ENCODE measurements around the gene STX8.
"Not testable (repeated sequence)": the region's sequence is repeated elsewhere in the genome, so short reads cannot be mapped to it uniquely, and the experiment has no call there.

The STX8 gene, protein sequence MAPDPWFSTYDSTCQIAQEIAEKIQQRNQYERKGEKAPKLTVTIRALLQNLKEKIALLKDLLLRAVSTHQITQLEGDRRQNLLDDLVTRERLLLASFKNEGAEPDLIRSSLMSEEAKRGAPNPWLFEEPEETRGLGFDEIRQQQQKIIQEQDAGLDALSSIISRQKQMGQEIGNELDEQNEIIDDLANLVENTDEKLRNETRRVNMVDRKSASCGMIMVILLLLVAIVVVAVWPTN

DNA sequence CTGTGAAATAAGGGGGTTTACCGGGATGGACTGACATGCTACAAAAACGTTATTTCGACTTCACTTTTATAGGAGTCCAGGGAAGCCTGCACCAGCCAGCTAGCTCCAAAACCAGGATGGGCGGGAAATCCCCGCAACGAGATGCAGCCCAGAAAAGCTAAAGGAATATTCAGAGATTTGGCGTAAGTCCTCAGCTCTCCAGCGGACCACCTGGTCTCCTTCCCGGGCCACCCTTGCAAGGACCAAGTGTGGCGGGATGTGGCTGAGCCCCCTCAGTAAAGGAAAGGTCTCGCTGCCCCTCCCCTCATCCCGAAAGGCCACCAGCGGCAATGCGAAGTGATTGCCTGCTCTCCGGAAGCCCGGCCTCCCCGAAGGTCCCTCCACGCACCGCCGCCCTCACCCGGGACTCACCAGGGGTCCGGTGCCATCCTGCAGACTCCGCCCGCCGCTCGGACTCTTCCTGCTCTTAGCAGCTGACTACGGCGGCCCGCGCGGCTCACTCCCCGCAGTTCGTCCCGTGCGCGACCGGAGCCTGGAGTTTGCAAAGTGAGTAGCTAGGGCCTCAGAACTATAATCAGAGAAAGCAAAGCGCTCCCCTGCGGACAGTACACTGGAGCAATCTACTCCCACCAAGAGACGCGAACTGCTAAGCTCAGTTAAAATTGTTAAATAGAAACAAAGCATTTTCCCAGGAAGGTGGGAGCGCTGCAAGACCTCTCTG is at the start of gene STX8:
TSS of gene STX8 (minus strand) at position 440 of the 721 bp plus-strand sequence. CDS start at position 428, 12 bp downstream.
- peak; percentile 82 for DNase-seq

DNA sequence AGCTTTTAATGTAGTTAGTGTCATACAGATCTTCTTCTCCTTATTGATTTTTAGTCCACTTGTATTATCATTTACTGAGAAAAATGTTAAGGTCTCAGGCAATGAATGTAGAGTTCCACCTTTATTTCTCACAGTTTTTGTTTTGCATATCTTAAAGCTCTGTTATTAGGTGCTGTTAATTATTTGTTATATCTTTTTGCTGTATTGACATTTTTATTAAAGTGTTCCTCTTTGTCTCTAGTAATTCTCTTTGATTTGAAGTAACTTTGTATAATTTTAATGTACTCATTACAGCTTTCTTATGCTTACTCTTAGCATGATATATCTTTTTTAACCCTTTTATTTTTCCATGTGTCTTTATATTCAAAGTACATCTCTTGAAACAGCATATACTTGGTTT is 47.3 kb upstream of the STX8 start:
- DNase-seq: no peak

DNA sequence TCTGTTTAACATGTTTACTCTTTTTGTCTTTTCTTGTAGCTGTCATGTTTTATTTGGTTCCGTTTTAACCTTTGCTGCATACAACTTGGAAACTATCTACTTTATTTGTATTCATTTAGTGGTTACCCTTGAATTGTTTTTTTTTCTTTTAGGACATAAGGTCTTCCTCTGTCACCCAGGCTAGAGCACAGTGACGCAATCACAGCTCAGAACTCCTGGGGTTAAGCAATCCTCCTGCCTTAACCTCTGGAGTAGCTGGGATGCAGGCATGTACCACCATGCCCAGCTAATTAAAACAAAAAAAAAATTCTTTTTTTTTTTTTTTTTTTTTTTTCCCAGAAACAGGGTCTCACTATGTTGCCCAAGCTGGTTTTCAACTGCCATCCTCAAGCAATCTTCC is 39.9 kb upstream of the STX8 start:
- no peak for DNase-seq

DNA sequence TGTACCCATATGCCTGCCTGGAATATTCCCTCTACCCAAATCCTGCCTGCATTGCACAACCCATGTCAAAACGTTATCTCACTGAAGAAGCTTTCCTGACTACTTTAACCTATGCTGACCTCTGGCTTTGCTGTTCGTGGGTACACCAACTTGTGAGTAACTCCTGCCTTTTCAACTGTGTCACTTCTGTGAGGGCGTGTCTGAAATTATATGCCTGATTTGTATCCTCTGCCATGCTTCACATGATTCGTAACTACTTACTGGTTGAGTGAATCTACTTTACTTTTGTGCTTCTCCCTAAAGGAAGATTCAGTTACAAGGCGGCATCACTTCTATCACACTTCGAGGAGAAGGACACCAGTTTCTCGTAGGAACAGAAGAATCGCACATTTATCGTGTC is 36.4 kb upstream of the STX8 start:
- DNase-seq: no peak

DNA sequence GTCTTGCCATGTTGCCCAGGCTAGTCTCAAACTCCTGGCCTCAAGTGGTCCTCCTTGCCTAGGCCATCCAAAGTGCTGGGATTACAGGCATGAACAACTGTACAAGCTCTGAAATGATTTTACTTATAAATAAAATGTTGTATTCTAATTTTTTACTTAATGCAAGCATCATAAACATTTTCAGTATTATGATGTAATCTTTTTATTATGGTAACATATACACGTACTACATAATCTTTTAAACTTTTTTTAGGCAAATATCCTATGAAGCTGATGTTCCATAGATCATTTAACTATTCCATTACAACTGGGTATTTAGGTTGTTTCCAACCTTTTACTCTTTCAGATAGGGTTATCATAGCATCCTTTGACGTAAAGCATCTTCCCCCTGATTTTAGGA is 35.9 kb upstream of the STX8 start:
- no peak for DNase-seq

DNA sequence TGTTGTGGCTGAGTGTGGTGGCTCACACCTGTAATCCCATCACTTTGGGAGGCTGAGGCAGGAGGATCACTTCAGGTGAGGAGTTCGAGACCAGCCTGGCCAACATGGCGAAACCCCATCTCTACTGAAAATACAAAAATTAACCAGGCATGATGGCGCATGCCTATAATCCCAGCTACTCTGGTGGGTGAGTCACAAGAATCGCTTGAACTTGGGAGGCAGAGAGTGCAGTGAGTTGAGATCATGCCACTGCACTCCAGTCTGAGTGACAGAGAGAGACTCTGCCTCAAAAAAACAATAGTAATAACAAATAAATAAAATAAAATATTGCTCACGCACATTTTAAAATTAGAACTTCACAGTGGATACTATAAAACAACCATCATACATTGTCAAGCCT is 31.4 kb upstream of the STX8 start:
- not testable (repeated sequence) for DNase-seq

DNA sequence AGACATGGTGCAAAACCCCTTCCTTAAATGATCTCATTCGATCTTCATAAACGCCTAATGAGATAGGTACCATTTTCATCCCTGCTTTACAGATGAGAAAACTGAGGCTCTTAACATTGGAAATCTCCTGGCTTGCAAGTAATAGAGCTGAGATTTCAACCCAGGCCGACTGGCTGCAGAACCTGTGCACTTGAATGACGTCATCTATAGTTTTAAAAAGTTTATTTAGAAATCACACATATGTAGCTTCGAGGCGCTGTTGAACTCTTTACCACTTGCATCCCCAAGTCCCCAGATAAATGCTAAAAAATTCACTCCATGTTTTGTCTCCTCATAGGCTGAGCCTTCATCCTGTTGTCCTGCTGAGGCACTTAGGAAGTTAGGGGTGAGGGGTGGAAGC is 30.8 kb upstream of the STX8 start:
- DNase-seq: no peak

DNA sequence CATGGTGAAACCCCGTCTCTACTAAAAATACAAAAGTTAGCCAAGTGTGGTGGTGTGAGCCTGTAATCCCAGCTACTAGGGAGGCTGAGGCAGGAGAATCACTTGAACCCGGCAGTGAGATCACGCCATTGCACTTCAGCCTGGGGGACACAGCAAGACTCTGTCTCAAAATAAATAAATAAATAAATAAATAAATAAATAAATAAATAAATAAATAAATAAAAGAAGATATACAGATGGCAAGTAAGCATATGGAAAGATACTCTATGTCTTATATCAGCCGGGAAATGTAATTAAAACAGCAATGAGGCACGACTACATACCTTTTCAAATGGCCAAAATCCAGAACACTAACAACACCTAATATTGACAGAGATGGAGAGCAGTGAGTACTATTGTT is 29.0 kb upstream of the STX8 start:
- DNase-seq: not testable (repeated sequence)

DNA sequence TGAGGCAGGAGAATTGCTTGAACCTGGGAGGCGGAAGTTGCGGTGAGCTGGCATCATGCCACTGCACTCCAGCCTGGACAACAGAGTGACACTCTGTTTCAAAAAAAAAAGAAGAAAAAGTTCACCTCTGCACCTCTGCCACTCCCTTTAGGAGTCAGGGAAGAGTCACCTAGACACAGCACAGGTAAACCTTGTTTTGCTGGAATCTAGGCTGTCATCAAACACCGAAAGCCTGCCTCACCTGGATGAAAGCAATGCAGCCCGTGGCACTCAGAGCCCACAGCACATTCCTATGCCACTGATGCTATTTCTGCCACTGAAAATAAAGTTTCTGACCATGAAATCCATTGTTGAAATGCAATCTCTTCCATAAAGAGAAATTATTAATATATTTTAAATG is 23.0 kb upstream of the STX8 start:
- DNase-seq: no peak

DNA sequence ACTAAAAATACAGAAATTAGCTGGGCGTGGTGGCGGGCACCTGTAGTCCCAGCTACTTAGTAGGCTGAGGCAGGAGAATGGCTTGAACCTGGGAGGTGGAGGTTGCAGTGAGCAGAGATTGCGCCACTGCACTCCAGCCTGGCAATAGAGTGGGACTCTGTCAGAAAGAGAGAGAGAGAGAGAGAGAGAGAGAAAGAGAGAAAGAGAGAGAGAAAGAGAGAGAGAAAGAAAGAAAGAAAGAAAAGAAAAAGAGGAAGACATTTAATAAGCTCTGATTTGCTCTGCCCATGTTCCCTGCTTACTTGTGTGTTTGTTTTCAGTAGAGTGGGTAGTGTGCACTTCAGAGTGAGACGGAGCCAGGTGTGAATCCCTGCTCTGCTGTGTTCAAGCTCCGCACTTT is 22.0 kb upstream of the STX8 start:
- DNase-seq: not testable (repeated sequence)

DNA sequence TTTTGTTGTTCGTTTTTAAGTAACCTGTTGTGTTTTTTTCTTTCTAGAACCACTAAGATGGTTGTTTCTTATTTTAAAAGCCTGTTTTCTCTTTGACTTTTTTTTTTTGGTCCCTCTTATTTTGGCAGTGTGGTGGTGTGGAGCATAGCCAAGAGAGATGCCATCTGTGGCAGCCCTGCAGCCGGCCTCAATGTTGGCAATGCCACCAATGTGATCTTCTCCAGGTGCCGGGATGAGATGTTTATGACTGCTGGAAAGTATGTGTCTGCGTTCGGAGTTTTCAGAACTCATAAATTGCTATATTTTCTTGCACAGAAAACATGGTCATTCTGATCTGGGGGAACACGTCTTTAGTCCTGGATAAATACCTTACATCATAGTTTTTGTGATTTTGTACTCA is 18.4 kb upstream of the STX8 start:
- DNase-seq: no peak

DNA sequence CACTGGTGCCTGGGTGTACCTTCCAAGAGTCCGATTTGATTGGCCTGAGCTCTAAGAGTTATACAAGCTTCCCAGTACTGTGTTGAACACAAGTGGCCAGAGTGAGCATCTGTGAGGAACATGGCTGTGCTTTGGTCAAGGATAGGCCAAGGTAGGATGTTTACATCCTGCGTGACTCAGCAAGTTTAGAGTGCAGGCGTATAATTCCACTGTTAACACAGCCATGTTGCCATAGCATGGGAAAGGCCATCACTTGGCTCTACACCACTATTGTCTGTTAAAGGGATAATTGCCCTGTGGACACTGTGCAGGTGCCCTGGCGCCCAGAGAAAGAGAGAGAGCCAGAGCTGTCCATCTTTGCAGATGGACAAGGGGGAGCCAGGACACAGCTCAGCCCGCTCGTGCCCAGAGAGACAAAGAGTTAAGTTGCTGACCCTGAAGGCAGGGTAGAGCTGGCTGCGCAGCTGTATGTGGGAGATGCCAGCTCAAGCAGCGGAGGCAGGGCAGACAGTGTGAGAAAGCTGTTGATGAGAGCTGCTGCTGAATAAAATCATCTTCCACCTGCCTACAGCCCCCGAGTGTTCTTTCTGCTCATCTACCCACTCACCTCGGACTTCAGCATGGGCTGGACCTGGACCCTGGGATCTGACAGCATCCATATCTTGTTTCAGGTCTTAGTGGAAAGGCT is 12.5 kb upstream of the STX8 start:
- DNase-seq: no peak

DNA sequence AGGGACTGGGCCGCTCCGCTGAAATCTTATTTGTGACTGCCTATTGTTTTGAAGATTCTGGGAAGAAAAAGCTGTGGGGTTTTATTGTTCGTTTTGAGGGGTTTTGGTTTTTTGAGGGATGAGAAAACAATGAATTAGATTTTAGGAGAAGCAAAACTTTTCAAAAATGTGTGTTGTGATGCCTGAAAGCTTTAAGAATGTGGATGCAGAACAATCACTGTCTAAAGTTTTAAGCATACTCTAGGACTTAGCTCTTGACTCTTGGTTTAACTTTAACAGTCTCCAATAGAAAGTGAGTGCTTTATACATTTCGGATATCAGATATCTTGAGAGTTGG is 1.7 kb upstream of the STX8 start:
- no peak for DNase-seq

DNA sequence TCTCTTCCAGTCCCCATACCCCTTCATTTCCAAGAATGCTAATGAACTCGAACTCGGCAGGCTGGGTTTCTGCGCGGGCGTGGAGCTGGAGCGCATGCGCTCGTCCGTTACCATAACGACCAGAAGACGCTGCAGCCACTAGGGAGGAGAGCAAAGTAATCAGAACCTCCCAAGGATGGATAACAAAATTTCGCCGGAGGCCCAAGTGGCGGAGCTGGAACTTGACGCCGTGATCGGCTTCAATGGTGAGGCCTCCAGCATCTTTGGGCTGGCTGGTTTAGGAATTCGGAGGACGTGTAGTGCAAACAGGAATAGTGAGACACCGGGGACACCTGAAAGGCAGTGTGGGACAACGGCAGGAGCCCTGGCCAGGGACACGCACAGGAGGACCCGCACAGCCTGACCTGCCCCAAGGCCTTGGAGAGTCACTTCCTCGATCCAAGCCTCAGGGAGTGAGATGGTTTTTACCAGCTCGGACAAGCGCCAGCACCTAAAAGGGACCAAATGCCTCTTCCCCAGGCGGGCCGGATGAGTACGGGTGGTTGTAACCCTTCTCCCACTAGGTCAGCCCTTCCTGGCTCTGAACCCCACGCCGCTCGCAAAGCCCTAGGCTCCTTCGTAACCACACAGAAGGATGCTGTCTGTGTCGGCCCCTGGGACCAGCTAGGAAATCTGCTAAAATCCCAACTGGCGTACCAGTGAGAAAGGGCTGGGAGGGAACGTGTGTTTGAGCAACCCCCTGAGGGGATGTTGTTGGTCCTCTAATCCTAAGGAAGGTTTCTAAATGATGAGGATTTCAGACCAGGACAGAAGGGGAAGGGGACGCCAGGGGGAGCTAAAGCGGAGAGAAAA is 1.1 kb upstream of the STX8 start, which contains the start of gene CFAP52:
TSS of gene CFAP52 (plus strand) at position 122 of the 852 bp plus-strand sequence. CDS start at position 176, 54 bp downstream.
- peak; percentile 79 for DNase-seq

DNA sequence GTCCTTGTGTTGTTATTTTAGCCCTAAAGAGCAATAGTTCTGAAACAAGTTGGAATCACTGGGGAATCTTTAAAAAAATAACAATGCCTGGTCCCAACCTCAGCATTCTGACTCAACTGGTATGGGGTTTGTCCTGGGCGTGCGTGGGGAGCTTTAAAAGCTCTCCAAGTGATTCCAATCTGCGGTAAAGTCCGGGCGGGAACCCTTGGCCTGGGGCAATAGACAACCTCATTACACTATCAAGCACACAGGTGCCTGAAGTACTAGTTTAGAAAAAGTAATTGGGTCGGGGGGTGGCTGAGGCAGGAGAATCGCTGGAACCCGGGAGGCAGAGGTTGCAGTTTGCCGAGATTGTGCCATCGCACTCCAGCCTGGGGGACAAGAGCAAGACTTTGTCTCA is 4.4 kb downstream of the STX8 start:
- DNase-seq: no peak

DNA sequence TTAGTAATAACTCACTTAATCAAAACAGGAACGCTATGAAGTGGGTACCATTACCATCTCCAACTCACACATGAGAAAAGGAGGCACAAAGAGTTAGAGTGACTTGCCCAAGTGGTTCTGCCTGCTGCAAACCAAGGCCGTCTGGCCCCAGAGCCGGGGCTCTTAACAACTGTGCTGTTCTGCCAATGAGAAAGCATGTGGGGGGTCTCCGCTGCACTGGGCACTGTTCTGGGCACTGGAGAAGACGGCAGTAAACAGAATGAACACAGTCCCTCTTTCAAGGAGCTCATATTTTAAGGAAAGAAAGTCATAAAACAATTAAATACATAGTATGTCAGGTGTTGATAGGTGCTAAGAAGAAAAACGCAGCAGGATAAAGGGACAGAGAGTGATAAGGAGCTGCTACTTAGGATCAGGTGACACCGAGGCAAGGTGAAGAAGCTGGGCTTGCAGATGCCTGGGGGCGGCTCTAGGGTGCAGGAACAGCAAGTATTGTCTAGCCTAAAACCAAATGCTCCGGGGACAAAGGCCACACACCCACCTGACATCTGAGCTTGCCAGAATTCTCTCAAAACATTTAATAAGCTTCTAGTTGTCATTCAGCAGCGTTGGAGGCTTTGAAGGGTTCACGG is 6.5 kb downstream of the STX8 start:
- no peak for DNase-seq

DNA sequence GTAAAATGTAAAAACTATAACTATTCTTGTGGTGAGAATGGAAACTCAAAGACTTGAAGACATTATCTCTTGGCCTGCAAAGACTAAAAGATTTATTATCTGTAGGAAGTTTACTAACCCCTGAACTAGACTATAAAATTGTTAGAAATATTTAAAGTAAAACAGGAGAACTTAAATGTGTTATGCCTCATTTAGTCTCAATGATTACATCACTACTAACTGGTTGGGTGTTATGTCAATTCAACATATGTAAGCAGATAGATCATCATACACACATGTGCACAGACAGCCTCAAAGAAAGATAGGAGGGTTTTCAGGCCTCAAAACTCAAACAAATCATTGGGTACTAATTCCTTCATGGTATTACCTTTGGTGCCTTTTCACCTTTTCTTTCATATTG is 7.6 kb downstream of the STX8 start:
- DNase-seq: no peak

DNA sequence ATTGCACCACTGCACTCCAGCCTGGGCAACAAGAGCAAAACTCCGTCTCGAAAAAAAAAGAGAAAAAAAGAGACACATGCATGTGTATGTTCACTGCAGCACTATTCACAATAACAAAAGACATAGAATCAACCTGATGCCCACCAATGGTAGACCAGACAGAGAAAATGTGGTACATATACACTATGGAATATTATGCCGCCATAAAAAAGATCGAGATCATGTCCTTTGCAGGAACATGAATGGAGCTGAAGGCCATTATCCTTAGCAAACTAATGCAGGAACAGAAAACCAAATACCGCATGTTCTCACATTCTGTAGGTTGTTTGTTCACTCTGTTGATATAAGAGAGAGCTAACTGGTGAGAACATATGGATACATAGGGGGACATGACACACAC is 8.9 kb downstream of the STX8 start:
- DNase-seq: not testable (repeated sequence)

DNA sequence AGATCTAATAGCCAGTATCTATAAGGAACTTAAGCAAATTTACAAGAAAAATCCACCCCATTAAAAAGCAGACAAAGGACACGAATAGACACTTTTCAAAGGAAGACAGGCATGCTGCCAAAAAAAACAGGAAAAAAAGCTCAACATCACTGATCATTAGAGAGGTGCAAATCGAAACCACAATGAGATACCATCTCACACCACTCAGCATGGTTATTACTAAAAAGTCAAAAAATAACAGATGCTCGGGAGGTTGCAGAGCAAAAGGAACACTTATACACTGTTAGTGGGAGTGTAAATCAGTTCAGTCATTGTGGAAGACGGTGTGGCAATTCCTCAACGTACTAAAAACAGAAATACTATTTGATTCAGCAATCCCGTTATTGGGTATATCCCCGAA is 9.6 kb downstream of the STX8 start:
- DNase-seq: peak; percentile 51

DNA sequence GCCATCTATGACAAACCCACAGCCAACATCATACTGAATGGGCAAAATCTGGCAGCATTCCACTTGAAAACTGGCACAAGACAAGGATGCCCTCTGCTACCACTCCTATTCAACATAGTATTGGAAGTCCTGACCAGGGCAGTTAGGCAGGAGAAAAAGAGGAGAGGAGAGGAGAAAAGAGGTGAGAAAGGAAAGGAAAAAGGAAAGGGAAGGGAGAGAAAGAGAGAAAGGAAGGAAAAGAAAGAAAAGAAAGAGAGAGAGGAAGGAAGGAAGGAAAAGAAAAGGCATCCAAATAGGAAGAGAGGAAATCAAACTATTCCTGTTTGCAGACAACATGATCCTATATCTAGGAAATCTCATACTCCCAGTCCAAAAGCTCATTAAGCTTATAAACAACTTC is 11.5 kb downstream of the STX8 start:
- no peak for DNase-seq

DNA sequence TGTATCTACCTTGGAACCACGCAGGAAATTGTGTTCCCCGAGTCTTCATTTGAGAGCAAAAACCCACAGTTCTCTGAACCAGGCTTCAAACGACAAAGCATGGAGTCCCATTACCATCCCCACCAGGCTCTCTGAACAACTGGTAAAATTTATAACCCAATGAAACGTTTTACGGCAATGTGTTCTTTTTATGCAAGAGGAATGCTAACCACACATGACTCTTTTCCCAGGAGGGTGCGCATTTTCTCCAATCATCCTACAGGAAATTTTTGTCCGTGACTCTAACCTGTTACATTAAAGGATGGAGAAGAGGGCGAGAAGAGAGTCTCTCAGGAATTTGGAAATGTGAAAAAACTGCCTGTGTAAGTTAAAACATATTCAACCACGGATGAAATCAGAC is 17.8 kb downstream of the STX8 start:
- DNase-seq: no peak

DNA sequence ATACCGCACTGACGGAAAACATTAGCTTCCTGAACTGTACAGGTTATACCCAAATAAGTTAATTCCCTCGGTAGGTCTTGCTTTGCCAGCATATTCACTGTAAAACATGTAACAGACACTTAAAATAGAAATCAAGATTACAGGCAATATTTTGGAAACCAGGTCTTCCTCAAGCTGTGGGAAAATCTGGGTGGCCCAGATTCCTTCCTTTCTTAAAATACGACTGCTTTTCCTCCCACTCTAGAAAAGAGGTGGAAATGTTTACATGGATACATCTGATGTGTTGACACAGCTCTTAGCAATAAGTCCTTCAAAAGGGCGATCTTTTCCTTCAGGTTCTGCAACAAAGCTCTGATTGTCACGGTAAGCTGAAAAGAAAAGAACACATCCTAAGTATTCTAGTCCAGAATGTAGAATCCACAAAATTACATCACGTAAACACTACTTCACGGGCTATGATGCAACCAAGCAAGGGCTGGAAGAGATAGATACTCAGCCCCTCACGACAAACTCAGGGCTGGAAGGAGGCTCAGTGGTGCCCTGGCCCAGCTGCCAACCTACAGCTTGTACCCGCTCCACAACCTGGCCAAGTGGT is 18.4 kb downstream of the STX8 start:
- DNase-seq: no peak

Data from CD4-positive, alpha-beta T cell treated with Interleukin-4 for 4 hours (primary cell).